ENCODE data around the gene FAM169A.

FAM169A gene

GRCh38 chr5:74865256-74865803 is 857 bp downstream of the FAM169A start:
- H3K36me3 ChIP-seq (ENCODE audit: insufficient read depth, low read length) = no peaks in the 10 kb centered on the region
- no peaks in the 10 kb centered on the region for H3F3A ChIP-seq (ENCODE audit: insufficient read depth, low read length)
- no peak overlapping the region for H3K9ac ChIP-seq (ENCODE audit: low read length)
- TF ChIP-seq EZH2 (IDR thresholded peaks at IDR 0.05; ENCODE audit: borderline replicate concordance, low read length) = no peak
- TF ChIP-seq CTCF (IDR thresholded peaks at IDR 0.05; ENCODE audit: low read length) = no peak
- no peaks in the 10 kb centered on the region for H3K27me3 ChIP-seq (ENCODE audit: insufficient read depth, low read length)
- no peaks in the 10 kb centered on the region for H3K9me3 ChIP-seq (ENCODE audit: low read length)
- no peaks in the 10 kb centered on the region for H3K4me1 ChIP-seq (ENCODE audit: insufficient read depth, low read length, severe bottlenecking)
- no peak overlapping the region for H3K4me2 ChIP-seq (ENCODE audit: low read length)
- peak overlapping the region; percentile 36 for H3K4me3 ChIP-seq (ENCODE audit: low read depth, low read length, poor library complexity, severe bottlenecking)
- no peak overlapping the region for H2AFZ ChIP-seq (ENCODE audit: low read length)
- H4K20me1 ChIP-seq (ENCODE audit: insufficient read depth, low read length) = no peaks in the 10 kb centered on the region
- H3K27ac ChIP-seq (ENCODE audit: low read depth, low read length, poor library complexity, severe bottlenecking) = no peak overlapping the region
- H3K79me2 ChIP-seq (ENCODE audit: insufficient read depth, low read length) = no peaks in the 10 kb centered on the region
- H3K9me2 ChIP-seq (ENCODE audit: low read depth, low read length) = no peaks in the 10 kb centered on the region

GRCh38 chr5:74864823-74865222 is 1.4 kb downstream of the FAM169A start:
- H3K4me2 ChIP-seq (ENCODE audit: low read length) = no peak overlapping the region
- no peaks in the 10 kb centered on the region for H3K4me1 ChIP-seq (ENCODE audit: insufficient read depth, low read length, severe bottlenecking)
- H3K79me2 ChIP-seq (ENCODE audit: insufficient read depth, low read length) = no peaks in the 10 kb centered on the region
- H3K27ac ChIP-seq (ENCODE audit: low read depth, low read length, poor library complexity, severe bottlenecking) = no peak overlapping the region
- H3K27me3 ChIP-seq (ENCODE audit: insufficient read depth, low read length) = no peaks in the 10 kb centered on the region
- TF ChIP-seq CTCF (IDR thresholded peaks at IDR 0.05; ENCODE audit: low read length) = no peak
- no peak for TF ChIP-seq EZH2 (IDR thresholded peaks at IDR 0.05; ENCODE audit: borderline replicate concordance, low read length)
- no peak overlapping the region for H3K9ac ChIP-seq (ENCODE audit: low read length)
- H3F3A ChIP-seq (ENCODE audit: insufficient read depth, low read length) = no peaks in the 10 kb centered on the region
- no peak overlapping the region for H3K4me3 ChIP-seq (ENCODE audit: low read depth, low read length, poor library complexity, severe bottlenecking)
- no peaks in the 10 kb centered on the region for H3K9me3 ChIP-seq (ENCODE audit: low read length)
- H2AFZ ChIP-seq (ENCODE audit: low read length) = no peak overlapping the region
- no peaks in the 10 kb centered on the region for H3K9me2 ChIP-seq (ENCODE audit: low read depth, low read length)
- H4K20me1 ChIP-seq (ENCODE audit: insufficient read depth, low read length) = no peaks in the 10 kb centered on the region
- no peaks in the 10 kb centered on the region for H3K36me3 ChIP-seq (ENCODE audit: insufficient read depth, low read length)

- Histone ChIP-seq H3K27ac (ENCODE audit: low read depth, low read length, poor library complexity, severe bottlenecking) (no peak overlapping the region), H3K4me1 (ENCODE audit: insufficient read depth, low read length, severe bottlenecking) (no peaks in the 10 kb centered on the region), H2AFZ (ENCODE audit: low read length) (no peak overlapping the region), H3K36me3 (ENCODE audit: insufficient read depth, low read length) (no peaks in the 10 kb centered on the region), H3F3A (ENCODE audit: insufficient read depth, low read length) (no peaks in the 10 kb centered on the region), H3K4me3 (ENCODE audit: low read depth, low read length, poor library complexity, severe bottlenecking) (no peak overlapping the region), H3K4me2 (ENCODE audit: low read length) (no peak overlapping the region), H3K79me2 (ENCODE audit: insufficient read depth, low read length) (no peaks in the 10 kb centered on the region), H3K27me3 (ENCODE audit: insufficient read depth, low read length) (no peaks in the 10 kb centered on the region), H3K9me3 (ENCODE audit: low read length) (no peaks in the 10 kb centered on the region), H4K20me1 (ENCODE audit: insufficient read depth, low read length) (no peaks in the 10 kb centered on the region), H3K9me2 (ENCODE audit: low read depth, low read length) (no peaks in the 10 kb centered on the region), H3K9ac (ENCODE audit: low read length) (no peak overlapping the region)
- TF ChIP-seq EZH2 (IDR thresholded peaks at IDR 0.05; ENCODE audit: borderline replicate concordance, low read length) (no peak), CTCF (IDR thresholded peaks at IDR 0.05; ENCODE audit: low read length) (no peak)
Measured at GRCh38 chr5:74863726-74864125, 2.5 kb downstream of the FAM169A start.

Measured in OCI-LY1 (cell line).